Measurements from ENCODE around the gene HHATL.

- TF ChIP-seq, protein P1, sequence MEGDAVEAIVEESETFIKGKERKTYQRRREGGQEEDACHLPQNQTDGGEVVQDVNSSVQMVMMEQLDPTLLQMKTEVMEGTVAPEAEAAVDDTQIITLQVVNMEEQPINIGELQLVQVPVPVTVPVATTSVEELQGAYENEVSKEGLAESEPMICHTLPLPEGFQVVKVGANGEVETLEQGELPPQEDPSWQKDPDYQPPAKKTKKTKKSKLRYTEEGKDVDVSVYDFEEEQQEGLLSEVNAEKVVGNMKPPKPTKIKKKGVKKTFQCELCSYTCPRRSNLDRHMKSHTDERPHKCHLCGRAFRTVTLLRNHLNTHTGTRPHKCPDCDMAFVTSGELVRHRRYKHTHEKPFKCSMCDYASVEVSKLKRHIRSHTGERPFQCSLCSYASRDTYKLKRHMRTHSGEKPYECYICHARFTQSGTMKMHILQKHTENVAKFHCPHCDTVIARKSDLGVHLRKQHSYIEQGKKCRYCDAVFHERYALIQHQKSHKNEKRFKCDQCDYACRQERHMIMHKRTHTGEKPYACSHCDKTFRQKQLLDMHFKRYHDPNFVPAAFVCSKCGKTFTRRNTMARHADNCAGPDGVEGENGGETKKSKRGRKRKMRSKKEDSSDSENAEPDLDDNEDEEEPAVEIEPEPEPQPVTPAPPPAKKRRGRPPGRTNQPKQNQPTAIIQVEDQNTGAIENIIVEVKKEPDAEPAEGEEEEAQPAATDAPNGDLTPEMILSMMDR (IDR thresholded peaks at IDR 0.05), result no peak
- TF ChIP-seq EP300 (IDR thresholded peaks at IDR 0.05), result no peak
These were observed 45.7 kb downstream of the HHATL start for GRCh38 chr3:42656680-42657610.

Measured in tibial nerve (tissue), 4 donors.